Lung (tissue), 16 donors: ENCODE results near the gene KRTAP10-4. TPM values are rescaled to one million over a fixed set of nuclear protein-coding genes. Genes with fewer than 3 reads are reported as not detected.
"Not testable (repeated sequence)": the region's sequence is repeated elsewhere in the genome, so short reads cannot be mapped to it uniquely, and the experiment has no call there.

Experiments used
- ATAC-seq: fragments of 200-7000 bp; cut with Tn5 transposase; one replicate; pipeline ENCODE4 v1.9.1; 2020; ENCODE audit warnings: moderate number of reproducible peaks; ENCODE audit not compliant: insufficient read depth, low FRiP score
- DNase-seq, 3 donors: peaks; one replicate each; pipeline ENCODE4 v3.0.0-alpha.2; 2013 to 2017
- H3K27ac ChIP-seq, 2 donors: one replicate each; pipeline ENCODE4 v1.5.1; 2013; ENCODE audit warnings: mild to moderate bottlenecking in 2 of 2, moderate library complexity in 2 of 2, control low read depth in 1 of 2, inconsistent platforms in 1 of 2, low read depth in 1 of 2, low read length in 1 of 2
- H3K27me3 ChIP-seq, 3 donors: one replicate each; pipeline ENCODE4 v1.5.1; 2013; ENCODE audit warnings: low read length in 2 of 3; ENCODE audit not compliant: control insufficient read depth in 3 of 3, insufficient read depth in 3 of 3
- H3K36me3 ChIP-seq, 4 donors: one replicate each; pipeline ENCODE4 v1.5.1; 2013; ENCODE audit warnings: low read length in 4 of 4, mild to moderate bottlenecking in 1 of 4, moderate library complexity in 1 of 4; ENCODE audit not compliant: control insufficient read depth in 4 of 4, insufficient read depth in 4 of 4
- H3K4me1 ChIP-seq, 5 donors: one replicate each; pipeline ENCODE4 v1.5.1; 2013; ENCODE audit warnings: low read length in 5 of 5, mild to moderate bottlenecking in 2 of 5, moderate library complexity in 1 of 5; ENCODE audit not compliant: control insufficient read depth in 5 of 5, insufficient read depth in 5 of 5
- H3K4me3 ChIP-seq: one replicate; pipeline ENCODE4 v1.5.1; 2013; ENCODE audit warnings: mild to moderate bottlenecking, control low read depth, moderate library complexity
- H3K9ac ChIP-seq, 2 donors: one replicate each; pipeline ENCODE4 v1.5.1; 2013; ENCODE audit warnings: low read length in 2 of 2, control low read depth in 1 of 2; ENCODE audit not compliant: insufficient read depth in 1 of 2
- H3K9me3 ChIP-seq, 4 donors: one replicate each; pipeline ENCODE4 v1.5.1; 2013; ENCODE audit warnings: low read length in 3 of 4, mild to moderate bottlenecking in 1 of 4, moderate library complexity in 1 of 4; ENCODE audit not compliant: control insufficient read depth in 4 of 4, insufficient read depth in 3 of 4
- CTCF ChIP-seq: IDR thresholded peaks from 2 replicates; pipeline ENCODE4 v1.5.1; 2012; ENCODE audit warnings: mild to moderate bottlenecking; ENCODE audit errors: control extremely low read depth, extremely low read depth
- WGBS, 2 donors: extraction: QIAGEN DNeasy Blood & Tissue Kit; methylation state at CpG; one replicate each; pipeline ENCODE4 v1.1.7; 2013; 5-methylcytosine and 5-hydroxymethylcytosine counted together
- long read RNA-seq, 5 donors: transcript quantifications; one replicate each; lab custom pipeline, GENCODE V29; 2026
- polyA plus RNA-seq, 2 donors: library from polyadenylated mRNA; stranded (reverse); fragments of 200-250 nt; gene quantifications; one replicate each; pipeline ENCODE4 v1.2.1, GENCODE V29; 2013
- total RNA-seq, 2 donors: library from RNA; depleted of rRNA in 1 of 2; stranded (reverse); fragments of >200 nt in 1 of 2; gene quantifications; one replicate each; pipeline ENCODE4 v1.2.1, GENCODE V29; 2014 to 2021
- donor health status: control.
- donor health status: control.
- donor health status: Bipolar disorder and iron deficiency.
- donor health status: healthy.
- donor health status: DM: yes; HTN: yes; CAD: no.

Gene KRTAP10-4
- total RNA-seq, result not detected
- polyA plus RNA-seq, result not detected
- long read RNA-seq, donor 1, result 0 reads
- long read RNA-seq, donor 2, result 0 reads
- long read RNA-seq, donor 3, result 0 reads
- long read RNA-seq, donor 4, result 0 reads
- long read RNA-seq, donor 5, result 0 reads

- not testable (repeated sequence) for DNase-seq, ATAC-seq
These were observed at the start of gene KRTAP10-4 for GRCh38 chr21:44573630-44574456. Gene KRTAP10-4 (plus strand): TSS chr21:44573729. CDS start chr21:44573759, 30 bp downstream.

GRCh38 chr21:44524414-44525371 lies 48.8 kb upstream of the KRTAP10-4 start:
- Histone ChIP-seq H3K9me3 (no peaks in the 10 kb centered on the region), H3K27me3 (no peaks in the 10 kb centered on the region), H3K36me3 (no peaks in the 10 kb centered on the region), H3K4me1 (no peaks in the 10 kb centered on the region), H3K4me3 (no peak overlapping the region), H3K27ac (no peak overlapping the region), H3K9ac (no peak overlapping the region)
- TF ChIP-seq CTCF, result no peak
- DNase-seq, result no peak
- no peak for ATAC-seq
- WGBS, 2 donors, result 81 to 86% methylated on average over 2 of the region's 2 CpGs

More at GRCh38 chr21:44573630-44574456, at the start of gene KRTAP10-4:
- not testable (repeated sequence) for H3K4me1 ChIP-seq, H3K36me3 ChIP-seq, H3K4me3 ChIP-seq, H3K27ac ChIP-seq, H3K27me3 ChIP-seq, H3K9ac ChIP-seq
- 61 to 72% methylated on average over 19 to 22 of the region's 25 CpGs for WGBS, 2 donors
- peaks cover 0 to 24% (median 6%) of the 10 kb centered on the region in 4 donors for H3K9me3 ChIP-seq

- H3K4me1 ChIP-seq, result no peaks in the 10 kb centered on the region
- 87 to 91% methylated on average over 20 of the region's 20 CpGs for WGBS, 2 donors
- ATAC-seq, result no peak
- H3K36me3 ChIP-seq, result no peaks in the 10 kb centered on the region
- H3K27me3 ChIP-seq, result no peaks in the 10 kb centered on the region
- H3K4me3 ChIP-seq, result no peak overlapping the region
- no peak for DNase-seq
- no peak overlapping the region for H3K27ac ChIP-seq
- no peaks in the 10 kb centered on the region for H3K9me3 ChIP-seq
- no peak for TF ChIP-seq CTCF
- no peak overlapping the region for H3K9ac ChIP-seq
These were observed 48.0 kb upstream of the KRTAP10-4 start for GRCh38 chr21:44525391-44526095.
